HG03103 (cell line): ENCODE measurements around the gene OPA3.

ENCODE experiments used
- ATAC-seq: cut with Tn5 transposase; IDR thresholded peaks from one replicate; pipeline ENCODE4 v1.9.1; 2021; ENCODE audit warnings: low read depth; ENCODE audit not compliant: unreplicated experiment

OPA3 gene

DNA sequence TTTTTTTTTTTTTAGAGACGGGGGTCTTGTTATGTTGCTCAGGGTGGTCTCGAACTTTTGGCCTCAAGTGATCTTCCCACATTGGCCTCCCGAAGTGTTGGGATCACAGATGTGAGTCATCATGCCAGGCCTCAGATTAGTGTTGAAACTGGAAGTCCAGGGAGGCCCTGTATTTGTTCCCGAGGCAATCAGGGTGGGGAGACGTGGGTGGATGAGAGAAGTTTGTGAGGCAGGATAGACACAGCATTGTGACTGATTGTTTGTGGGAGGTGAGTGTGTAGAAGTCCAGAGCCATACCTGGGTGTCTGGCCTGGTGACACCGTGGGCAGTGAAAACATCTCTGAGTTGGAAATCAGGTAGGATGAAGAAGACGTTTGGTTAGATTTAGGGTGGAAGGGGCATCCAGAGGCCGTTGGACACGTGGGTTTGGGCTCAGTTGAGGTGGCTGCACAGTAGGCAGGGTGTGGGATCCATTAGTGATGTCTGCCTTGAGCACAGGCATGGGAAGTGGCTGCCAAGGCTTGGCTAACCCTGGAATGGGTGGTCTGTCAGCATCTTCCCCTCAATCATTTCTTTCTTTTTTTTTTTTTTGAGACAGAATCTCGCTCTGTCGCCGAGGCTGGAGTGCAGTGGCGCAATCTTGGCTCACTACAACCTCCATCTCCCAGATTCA lies 100.2 kb downstream of the OPA3 start:
- no peak for ATAC-seq

DNA sequence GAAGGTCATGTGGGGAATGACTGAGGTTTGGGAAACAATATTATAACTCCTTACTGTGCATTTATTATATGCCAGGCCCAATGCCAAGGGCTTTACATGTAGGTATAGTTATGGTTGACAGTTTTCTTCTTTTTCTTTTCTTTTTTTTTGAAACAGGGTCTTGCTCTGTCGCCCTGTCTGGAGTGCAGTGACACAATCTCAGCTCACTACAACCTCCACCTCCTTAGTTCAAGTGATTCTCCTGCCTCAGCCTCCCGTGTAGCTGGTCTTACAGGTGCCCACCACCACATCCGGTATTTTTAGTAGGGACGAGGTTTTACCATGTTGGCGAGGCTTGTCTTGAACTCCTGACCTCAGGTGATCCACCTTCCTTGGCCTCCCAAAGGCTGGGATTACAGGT lies 101.6 kb downstream of the OPA3 start:
- no peak for ATAC-seq

DNA sequence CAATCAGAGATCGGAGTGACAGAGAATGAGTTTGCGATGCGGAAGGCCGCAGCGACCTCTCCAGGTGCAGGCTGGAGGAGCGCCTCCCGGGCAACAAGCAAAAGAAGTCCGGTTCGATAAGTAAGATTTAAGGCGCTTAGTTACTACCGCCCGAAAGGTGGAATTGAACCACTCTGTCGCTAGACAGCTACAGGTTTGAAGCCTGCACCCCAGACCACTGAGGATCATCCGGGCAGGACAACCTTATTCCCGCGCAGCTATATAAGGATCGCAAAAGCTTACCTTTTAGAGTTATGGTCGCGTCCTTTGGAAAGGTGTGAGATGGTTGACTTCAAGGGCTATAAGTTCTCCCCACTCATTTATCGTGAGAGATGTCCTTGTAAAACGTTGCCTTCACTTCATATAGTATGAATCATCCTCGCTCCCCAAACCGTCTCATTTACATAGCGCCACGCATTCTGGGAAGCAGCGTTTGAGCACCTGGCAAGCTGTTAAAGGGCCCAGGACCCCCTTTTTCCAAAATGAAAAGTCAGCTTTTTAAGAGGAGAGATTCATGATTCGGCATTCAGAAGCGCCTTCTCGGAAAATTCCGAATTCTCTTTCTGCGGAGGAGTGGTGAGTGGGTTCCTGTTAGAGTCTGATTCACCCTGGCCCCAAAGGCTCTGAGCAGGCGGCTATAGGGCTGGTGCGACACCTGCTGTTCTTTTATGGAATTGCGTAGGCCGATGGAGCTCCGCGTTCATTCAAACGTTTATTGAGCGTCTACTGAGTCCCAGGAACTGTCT lies 106.0 kb downstream of the OPA3 start:
- peak; percentile 71 for ATAC-seq

- ATAC-seq = peak; percentile 7
Observed at GRCh38 chr19:45477713-45478453, 106.7 kb downstream of the OPA3 start.
